B cell (primary cell): Measurements from ENCODE around the gene WNT6.

Experiments
- EZH2 ChIP-seq: IDR thresholded peaks from 2 replicates; pipeline ENCODE4 v1.6.1; 2012; ENCODE audit warnings: borderline replicate concordance, low read depth, mild to moderate bottlenecking, moderate library complexity, low read length; ENCODE audit not compliant: insufficient read depth, poor library complexity, severe bottlenecking
- TF ChIP-seq, protein P1 (sequence below): fragments of 200-600 bp; IDR thresholded peaks from one replicate; pipeline ENCODE4 v1.8.0; 2022; ENCODE audit warnings: antibody characterized with exemption, mild to moderate bottlenecking

DNA sequence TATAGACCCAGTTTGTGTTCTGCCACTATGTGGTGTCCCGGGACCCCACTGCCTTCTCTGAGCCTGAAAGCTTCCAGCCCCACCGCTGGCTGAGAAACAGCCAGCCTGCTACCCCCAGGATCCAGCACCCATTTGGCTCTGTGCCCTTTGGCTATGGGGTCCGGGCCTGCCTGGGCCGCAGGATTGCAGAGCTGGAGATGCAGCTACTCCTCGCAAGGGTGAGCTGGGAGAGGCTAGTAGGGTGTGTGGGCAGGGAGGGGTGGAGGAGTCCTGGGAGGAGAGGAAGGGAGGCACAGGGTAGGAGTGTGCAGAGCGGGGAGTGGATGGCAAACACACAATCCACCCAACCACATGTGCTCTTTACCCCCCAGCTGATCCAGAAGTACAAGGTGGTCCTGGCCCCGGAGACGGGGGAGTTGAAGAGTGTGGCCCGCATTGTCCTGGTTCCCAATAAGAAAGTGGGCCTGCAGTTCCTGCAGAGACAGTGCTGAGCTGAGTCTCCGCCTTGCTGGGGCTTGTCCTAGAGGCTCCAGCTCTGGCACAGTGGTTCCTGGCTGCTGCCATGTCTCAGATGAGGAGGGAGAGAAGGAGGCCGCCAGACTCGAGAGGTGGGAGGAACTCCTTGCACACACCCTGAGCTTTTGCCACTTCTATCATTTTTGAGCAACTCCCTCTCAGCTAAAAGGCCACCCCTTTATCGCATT, 44.9 kb upstream of the WNT6 start:
- TF ChIP-seq, protein P1, sequence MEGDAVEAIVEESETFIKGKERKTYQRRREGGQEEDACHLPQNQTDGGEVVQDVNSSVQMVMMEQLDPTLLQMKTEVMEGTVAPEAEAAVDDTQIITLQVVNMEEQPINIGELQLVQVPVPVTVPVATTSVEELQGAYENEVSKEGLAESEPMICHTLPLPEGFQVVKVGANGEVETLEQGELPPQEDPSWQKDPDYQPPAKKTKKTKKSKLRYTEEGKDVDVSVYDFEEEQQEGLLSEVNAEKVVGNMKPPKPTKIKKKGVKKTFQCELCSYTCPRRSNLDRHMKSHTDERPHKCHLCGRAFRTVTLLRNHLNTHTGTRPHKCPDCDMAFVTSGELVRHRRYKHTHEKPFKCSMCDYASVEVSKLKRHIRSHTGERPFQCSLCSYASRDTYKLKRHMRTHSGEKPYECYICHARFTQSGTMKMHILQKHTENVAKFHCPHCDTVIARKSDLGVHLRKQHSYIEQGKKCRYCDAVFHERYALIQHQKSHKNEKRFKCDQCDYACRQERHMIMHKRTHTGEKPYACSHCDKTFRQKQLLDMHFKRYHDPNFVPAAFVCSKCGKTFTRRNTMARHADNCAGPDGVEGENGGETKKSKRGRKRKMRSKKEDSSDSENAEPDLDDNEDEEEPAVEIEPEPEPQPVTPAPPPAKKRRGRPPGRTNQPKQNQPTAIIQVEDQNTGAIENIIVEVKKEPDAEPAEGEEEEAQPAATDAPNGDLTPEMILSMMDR: no peak
- no peak for TF ChIP-seq EZH2
